PC-9 (cell line): ENCODE data around the gene LIMCH1. TPM values are rescaled to one million over a fixed set of nuclear protein-coding genes. Genes with fewer than 3 reads are reported as not detected.
A peak's percentile ranks its signal among the peaks of the same experiment; 100 is the strongest.
"Not testable (repeated sequence)": the region's sequence is repeated elsewhere in the genome, so short reads cannot be mapped to it uniquely, and the experiment has no call there.

Experiments used
- BruUV-seq: library from RNA; stranded (reverse); fragments of 400-500 nt; replicated peaks from 2 replicates; lab custom pipeline; 2021; lab: Mats Ljungman, UMichigan
- CTCF ChIA-PET: fragments of 300-600 bp; sonication (Branson Sonifier 250); formaldehyde crosslinking; loops from one replicate; lab custom pipeline; 2022; ENCODE audit warnings: antibody characterized with exemption; lab: Charles Lee
- POLR2A ChIA-PET: fragments of 300-600 bp; sonication (Branson Sonifier 250); formaldehyde crosslinking; loops from one replicate; lab custom pipeline; 2022; ENCODE audit warnings: antibody characterized with exemption; ENCODE audit not compliant: unreplicated experiment; lab: Charles Lee
- DNase-seq, 2 experiments: peaks; one replicate each; pipeline versions ENCODE4 v3.0.0 to v3.0.0-alpha.2; 2015 to 2022; ENCODE audit warnings: mixed read lengths in 1 of 2
- H2AFZ ChIP-seq: fragments of 200-600 bp; sonication (generic); 2 replicates; pipeline ENCODE4 v1.8.1; 2017; ENCODE audit warnings: antibody characterized with exemption
- H3F3A ChIP-seq: fragments of 200-600 bp; sonication (generic); 2 replicates; pipeline ENCODE4 v1.8.1; 2017; ENCODE audit warnings: antibody characterized with exemption, mild to moderate bottlenecking, low read depth; ENCODE audit not compliant: insufficient read depth
- H3K27ac ChIP-seq: fragments of 200-600 bp; sonication (generic); 2 replicates; pipeline ENCODE4 v1.6.1; 2016; ENCODE audit warnings: mixed run types
- H3K27me3 ChIP-seq: fragments of 200-600 bp; sonication (generic); 2 replicates; pipeline ENCODE4 v1.6.1; 2016; ENCODE audit warnings: low read depth, mixed run types; ENCODE audit not compliant: insufficient read depth
- H3K36me3 ChIP-seq: fragments of 200-600 bp; sonication (generic); 2 replicates; pipeline ENCODE4 v1.6.1; 2016; ENCODE audit warnings: low read depth, mixed run types
- H3K4me1 ChIP-seq: fragments of 200-600 bp; sonication (generic); replicated peaks from 2 replicates; pipeline ENCODE4 v1.6.1; 2016; ENCODE audit warnings: mixed run types; ENCODE audit not compliant: insufficient read depth
- H3K4me2 ChIP-seq: fragments of 200-600 bp; sonication (generic); 2 replicates; pipeline ENCODE4 v1.6.1; 2017; ENCODE audit warnings: mixed run types
- H3K4me3 ChIP-seq: fragments of 200-600 bp; sonication (generic); 2 replicates; pipeline ENCODE4 v1.6.1; 2016; ENCODE audit warnings: mixed run types
- H3K79me2 ChIP-seq: fragments of 200-600 bp; sonication (generic); 2 replicates; pipeline ENCODE4 v1.6.1; 2017; ENCODE audit warnings: low read depth, mixed run types
- H3K9me2 ChIP-seq: fragments of 200-600 bp; sonication (generic); 2 replicates; pipeline ENCODE4 v1.8.1; 2017; ENCODE audit warnings: mild to moderate bottlenecking; ENCODE audit not compliant: insufficient read depth
- H3K9me3 ChIP-seq: fragments of 200-600 bp; sonication (generic); 2 replicates; pipeline ENCODE4 v1.8.1; 2016; ENCODE audit warnings: low read depth; ENCODE audit not compliant: insufficient read depth
- H4K20me1 ChIP-seq: fragments of 200-600 bp; sonication (generic); 2 replicates; pipeline ENCODE4 v1.8.1; 2017; ENCODE audit not compliant: insufficient read depth
- CTCF ChIP-seq: fragments of 200-600 bp; sonication (generic); conservative IDR thresholded peaks from 2 replicates; pipeline ENCODE4 v1.6.1; 2017; ENCODE audit warnings: mixed run types, antibody characterized with exemption, mild to moderate bottlenecking, moderate library complexity
- EZH2 ChIP-seq: fragments of 200-600 bp; sonication (generic); IDR thresholded peaks from 2 replicates; pipeline ENCODE4 v1.8.0; 2017; ENCODE audit warnings: antibody characterized with exemption, low read depth
- intact Hi-C: fragments of 100-400 bp; cut with micrococcal nuclease; formaldehyde crosslinking; loops from one replicate; pipeline ENCODE4 v1.10.0; 2022; ENCODE audit not compliant: unreplicated experiment
- total RNA-seq: library from RNA; stranded (reverse); gene quantifications from 2 replicates; pipeline ENCODE4 v1.2.3, GENCODE V29; 2021

LIMCH1 gene
- total RNA-seq, 1 experiment from 2014 or later, result 339 TPM

GRCh38 chr4:41702770-41703169 lies 164.8 kb downstream of the LIMCH1 start:
- H3F3A ChIP-seq, result peaks cover 3% of the 10 kb centered on the region; the same call in 1 of the 2 replicates
- H3K79me2 ChIP-seq, result no peaks in the 10 kb centered on the region
- ChIA-PET CTCF (no interaction called here), POLR2A (no interaction called here)
- DNase-seq, result no peak
- H4K20me1 ChIP-seq, result no peaks in the 10 kb centered on the region
- H3K4me1 ChIP-seq, result no peaks in the 10 kb centered on the region
- TF ChIP-seq EZH2, result no peak
- H3K27me3 ChIP-seq, result no peaks in the 10 kb centered on the region
- H3K9me3 ChIP-seq, result no peaks in the 10 kb centered on the region
- H3K4me3 ChIP-seq, result no peak overlapping the region
- no peaks in the 10 kb centered on the region; the same call in 1 of the 2 replicates for H3K9me2 ChIP-seq
- 0 out of 2 replicates have a peak, but pooled peaks cover 7% of the 10 kb centered on the region for H3K36me3 ChIP-seq
- no peak overlapping the region for H2AFZ ChIP-seq
- no TSS peak for BruUV-seq
- H3K4me2 ChIP-seq, result no peak overlapping the region
- H3K27ac ChIP-seq, result no peak overlapping the region
- intact Hi-C loops, result no loop called here

GRCh38 chr4:41703785-41704184 lies 165.8 kb downstream of the LIMCH1 start:
- TF ChIP-seq EZH2 (no peak), CTCF (no peak)
- Histone ChIP-seq H2AFZ (no peak overlapping the region), H3K36me3 (0 out of 2 replicates have a peak, but pooled peaks cover 7% of the 10 kb centered on the region), H3K79me2 (no peaks in the 10 kb centered on the region), H3K27me3 (no peaks in the 10 kb centered on the region), H3K9me2 (no peaks in the 10 kb centered on the region; the same call in 1 of the 2 replicates), H3K9me3 (no peaks in the 10 kb centered on the region), H3F3A (peaks cover 3% of the 10 kb centered on the region; the same call in 1 of the 2 replicates), H3K4me3 (no peak overlapping the region), H3K27ac (no peak overlapping the region), H3K4me2 (no peak overlapping the region), H3K4me1 (no peaks in the 10 kb centered on the region), H4K20me1 (no peaks in the 10 kb centered on the region)
- no TSS peak for BruUV-seq
- ChIA-PET POLR2A (no interaction called here), CTCF (no interaction called here)
- intact Hi-C loops, result no loop called here
- no peak for DNase-seq

DNA sequence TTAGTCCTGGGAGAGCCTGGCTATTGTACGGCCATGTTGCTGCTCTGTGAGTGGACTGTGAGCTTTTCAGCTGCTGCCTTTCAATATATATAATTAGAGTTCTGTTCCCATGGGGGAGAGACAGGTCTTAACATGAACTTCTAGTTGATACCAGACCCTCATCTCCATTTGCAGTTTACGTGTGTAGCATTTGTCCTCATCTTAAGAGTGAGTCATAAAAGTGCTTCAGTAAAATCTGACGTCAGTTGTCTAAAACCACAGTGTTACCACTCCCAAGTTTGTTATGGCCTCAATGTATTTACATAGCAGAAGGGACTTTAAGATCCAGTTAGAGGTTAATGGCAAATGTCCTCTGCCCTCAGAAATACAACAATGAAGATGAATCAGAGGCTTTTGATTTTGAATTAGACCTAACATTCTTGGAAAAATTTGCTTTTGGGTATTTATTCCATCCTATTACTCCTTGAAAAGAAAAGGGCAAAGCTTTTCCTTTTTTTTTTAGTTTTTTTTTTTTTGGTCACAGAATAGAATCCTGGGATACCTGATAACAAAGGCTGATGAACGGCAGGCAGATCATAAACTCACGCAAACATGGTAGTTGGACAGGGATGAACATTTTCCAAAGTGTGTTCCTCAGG lies 172.0 kb downstream of the LIMCH1 start:
- DNase-seq, result peak in 1 of 2 experiments; percentile 64
- CTCF ChIA-PET, result no interaction called here
- peaks cover 5% of the 10 kb centered on the region; the same call in 1 of the 2 replicates for H3F3A ChIP-seq
- H3K9me3 ChIP-seq, result no peaks in the 10 kb centered on the region
- H3K4me1 ChIP-seq, result peaks cover 25% of the 10 kb centered on the region
- H2AFZ ChIP-seq, result 0 out of 2 replicates have a peak overlapping the region, but pooled peaks have one; percentile 1
- no peak for TF ChIP-seq CTCF
- no peak for TF ChIP-seq EZH2
- H3K27me3 ChIP-seq, result no peaks in the 10 kb centered on the region
- intact Hi-C loops, result no loop called here
- no peaks in the 10 kb centered on the region for H4K20me1 ChIP-seq
- no peaks in the 10 kb centered on the region for H3K79me2 ChIP-seq
- H3K4me3 ChIP-seq, result no peak overlapping the region
- no peaks in the 10 kb centered on the region for H3K9me2 ChIP-seq
- BruUV-seq, result no TSS peak
- POLR2A ChIA-PET, result no interaction called here
- H3K36me3 ChIP-seq, result no peaks in the 10 kb centered on the region
- H3K27ac ChIP-seq, result no peak overlapping the region
- H3K4me2 ChIP-seq, result peak overlapping the region; percentile 31; the same call in 1 of the 2 replicates

GRCh38 chr4:41711654-41712053 lies 173.7 kb downstream of the LIMCH1 start:
- H3K36me3 ChIP-seq, H3K27ac ChIP-seq, H2AFZ ChIP-seq, H3K9me3 ChIP-seq, intact Hi-C loops, H3K9me2 ChIP-seq, CTCF ChIA-PET, H3K79me2 ChIP-seq, DNase-seq, H3K4me2 ChIP-seq, H3K27me3 ChIP-seq, H3K4me3 ChIP-seq, POLR2A ChIA-PET, H4K20me1 ChIP-seq, H3F3A ChIP-seq, BruUV-seq: not testable (repeated sequence)
- peaks cover 25% of the 10 kb centered on the region for H3K4me1 ChIP-seq
